ENCODE results near the gene MCRS1.
"Not testable (repeated sequence)": the region's sequence is repeated elsewhere in the genome, so short reads cannot be mapped to it uniquely, and the experiment has no call there.

Gene MCRS1

GRCh38 chr12:49515266-49515665 lies 52.7 kb downstream of the MCRS1 start:
- Histone ChIP-seq H3K9me2 (replicated peaks; ENCODE audit: insufficient read depth, low read length) (no peaks in the 10 kb centered on the region), H3K4me1 (ENCODE audit: low read length) (no peaks in the 10 kb centered on the region), H3K27me3 (replicated peaks; ENCODE audit: insufficient read depth, low read length) (no peaks in the 10 kb centered on the region), H3K27ac (ENCODE audit: low read length) (no peak overlapping the region), H3K9me3 (replicated peaks; ENCODE audit: insufficient read depth, low read length) (no peaks in the 10 kb centered on the region), H2AFZ (ENCODE audit: low read length) (no peak overlapping the region), H3K4me3 (ENCODE audit: low read length) (no peak overlapping the region), H3K36me3 (replicated peaks; ENCODE audit: insufficient read depth, low read length) (0 out of 2 replicates have a peak, but pooled peaks cover 6% of the 10 kb centered on the region), H3K79me2 (ENCODE audit: low read length) (no peaks in the 10 kb centered on the region), H3K4me2 (ENCODE audit: low read depth, low read length) (no peak overlapping the region), H3F3A (ENCODE audit: insufficient read depth, low read length) (no peaks in the 10 kb centered on the region), H3K9ac (ENCODE audit: low read length) (no peak overlapping the region), H4K20me1 (ENCODE audit: insufficient read depth, low read length) (no peaks in the 10 kb centered on the region; the same call in 1 of the 2 replicates)
- no peak for TF ChIP-seq CTCF (IDR thresholded peaks at IDR 0.05; ENCODE audit: low read length)
- no peak for TF ChIP-seq EZH2 (optimal IDR thresholded peaks at IDR 0.05; ENCODE audit: low read depth, low read length)
- TF ChIP-seq EZH2phosphoT487 (IDR thresholded peaks at IDR 0.05; ENCODE audit: low read length), result no peak
- no peak for DNase-seq

GRCh38 chr12:49512546-49512945 lies 55.4 kb downstream of the MCRS1 start:
- no peak overlapping the region for H3K9ac ChIP-seq (ENCODE audit: low read length)
- H3K27me3 ChIP-seq (replicated peaks; ENCODE audit: insufficient read depth, low read length), result no peaks in the 10 kb centered on the region
- no peak overlapping the region for H3K4me2 ChIP-seq (ENCODE audit: low read depth, low read length)
- TF ChIP-seq EZH2phosphoT487 (IDR thresholded peaks at IDR 0.05; ENCODE audit: low read length), result no peak
- no peak for TF ChIP-seq EZH2 (optimal IDR thresholded peaks at IDR 0.05; ENCODE audit: low read depth, low read length)
- TF ChIP-seq CTCF (IDR thresholded peaks at IDR 0.05; ENCODE audit: low read length), result no peak
- no peak overlapping the region for H3K4me3 ChIP-seq (ENCODE audit: low read length)
- no peak for DNase-seq
- no peak overlapping the region for H2AFZ ChIP-seq (ENCODE audit: low read length)
- H3K4me1 ChIP-seq (ENCODE audit: low read length), result no peaks in the 10 kb centered on the region
- no peaks in the 10 kb centered on the region; the same call in 1 of the 2 replicates for H4K20me1 ChIP-seq (ENCODE audit: insufficient read depth, low read length)
- 0 out of 2 replicates have a peak, but pooled peaks cover 6% of the 10 kb centered on the region for H3K36me3 ChIP-seq (replicated peaks; ENCODE audit: insufficient read depth, low read length)
- H3K9me2 ChIP-seq (replicated peaks; ENCODE audit: insufficient read depth, low read length), result no peaks in the 10 kb centered on the region
- H3F3A ChIP-seq (ENCODE audit: insufficient read depth, low read length), result no peaks in the 10 kb centered on the region
- H3K27ac ChIP-seq (ENCODE audit: low read length), result no peak overlapping the region
- no peaks in the 10 kb centered on the region for H3K79me2 ChIP-seq (ENCODE audit: low read length)
- no peaks in the 10 kb centered on the region for H3K9me3 ChIP-seq (replicated peaks; ENCODE audit: insufficient read depth, low read length)

GRCh38 chr12:49511410-49511809 lies 56.5 kb downstream of the MCRS1 start:
- H2AFZ ChIP-seq (ENCODE audit: low read length), result no peak overlapping the region
- H3K79me2 ChIP-seq (ENCODE audit: low read length), result no peaks in the 10 kb centered on the region
- H3K9me3 ChIP-seq (replicated peaks; ENCODE audit: insufficient read depth, low read length), result no peaks in the 10 kb centered on the region
- no peak overlapping the region for H3K9ac ChIP-seq (ENCODE audit: low read length)
- no peaks in the 10 kb centered on the region; the same call in 1 of the 2 replicates for H4K20me1 ChIP-seq (ENCODE audit: insufficient read depth, low read length)
- H3K27me3 ChIP-seq (replicated peaks; ENCODE audit: insufficient read depth, low read length), result no peaks in the 10 kb centered on the region
- H3F3A ChIP-seq (ENCODE audit: insufficient read depth, low read length), result no peaks in the 10 kb centered on the region
- H3K9me2 ChIP-seq (replicated peaks; ENCODE audit: insufficient read depth, low read length), result no peaks in the 10 kb centered on the region
- H3K4me3 ChIP-seq (ENCODE audit: low read length), result no peak overlapping the region
- TF ChIP-seq CTCF (IDR thresholded peaks at IDR 0.05; ENCODE audit: low read length) (no peak), EZH2 (optimal IDR thresholded peaks at IDR 0.05; ENCODE audit: low read depth, low read length) (no peak), EZH2phosphoT487 (IDR thresholded peaks at IDR 0.05; ENCODE audit: low read length) (no peak)
- no peaks in the 10 kb centered on the region for H3K4me1 ChIP-seq (ENCODE audit: low read length)
- DNase-seq, result no peak
- no peak overlapping the region for H3K27ac ChIP-seq (ENCODE audit: low read length)
- 0 out of 2 replicates have a peak, but pooled peaks cover 6% of the 10 kb centered on the region for H3K36me3 ChIP-seq (replicated peaks; ENCODE audit: insufficient read depth, low read length)
- no peak overlapping the region for H3K4me2 ChIP-seq (ENCODE audit: low read depth, low read length)

- H3K4me1 ChIP-seq (ENCODE audit: low read length); H4K20me1 ChIP-seq (ENCODE audit: insufficient read depth, low read length); H3F3A ChIP-seq (ENCODE audit: insufficient read depth, low read length); H3K4me2 ChIP-seq (ENCODE audit: low read depth, low read length); H3K9ac ChIP-seq (ENCODE audit: low read length); H3K9me2 ChIP-seq (replicated peaks; ENCODE audit: insufficient read depth, low read length); H2AFZ ChIP-seq (ENCODE audit: low read length); H3K9me3 ChIP-seq (replicated peaks; ENCODE audit: insufficient read depth, low read length); H3K36me3 ChIP-seq (replicated peaks; ENCODE audit: insufficient read depth, low read length); H3K27me3 ChIP-seq (replicated peaks; ENCODE audit: insufficient read depth, low read length); H3K27ac ChIP-seq (ENCODE audit: low read length); H3K4me3 ChIP-seq (ENCODE audit: low read length); H3K79me2 ChIP-seq (ENCODE audit: low read length); DNase-seq: not testable (repeated sequence)
Measured at GRCh38 chr12:49509681-49510080, 58.3 kb downstream of the MCRS1 start.
